Lower lobe of right lung (tissue), 2 donors: ENCODE measurements around the gene TAL1. TPM values are rescaled to one million over a fixed set of nuclear protein-coding genes. Genes with fewer than 3 reads are reported as not detected.

ENCODE experiments used
- ATAC-seq, 2 donors: fragments of 200-7000 bp; cut with Tn5 transposase; one replicate each; pipeline ENCODE4 v1.9.1; 2020 to 2022; ENCODE audit warnings: mild to moderate bottlenecking in 2 of 2, moderate library complexity in 2 of 2
- DNase-seq: peaks from one replicate; pipeline ENCODE4 v3.0.0-alpha.2; 2020
- H3K27ac ChIP-seq: fragments of 200-600 bp; one replicate; pipeline ENCODE4 v1.8.0; 2022
- H3K27me3 ChIP-seq: fragments of 200-600 bp; one replicate; pipeline ENCODE4 v1.8.0; 2022; ENCODE audit warnings: low read depth
- H3K36me3 ChIP-seq: fragments of 200-600 bp; one replicate; pipeline ENCODE4 v1.8.0; 2022; ENCODE audit warnings: mild to moderate bottlenecking
- H3K4me1 ChIP-seq: fragments of 200-600 bp; one replicate; pipeline ENCODE4 v1.8.0; 2022
- H3K4me3 ChIP-seq: fragments of 200-600 bp; one replicate; pipeline ENCODE4 v1.8.0; 2022; ENCODE audit warnings: mild to moderate bottlenecking
- H3K9me3 ChIP-seq: fragments of 200-600 bp; one replicate; pipeline ENCODE4 v1.8.0; 2022
- intact Hi-C: fragments of 100-400 bp; cut with DNase I; formaldehyde crosslinking; loops from one replicate; pipeline ENCODE4 v1.11.0; 2022
- total RNA-seq: library from RNA; stranded (reverse); fragmentation: NEBNext Ultra II Directional; extraction: Animal tissue kit (Norgen Biotek cat#: 25700); gene quantifications from one replicate; pipeline ENCODE4 v1.2.1, GENCODE V29; 2021
- TF ChIP-seq, protein P1 (sequence below): fragments of 200-600 bp; IDR thresholded peaks from one replicate; pipeline ENCODE4 v1.8.0; 2022; ENCODE audit warnings: antibody characterized with exemption, mild to moderate bottlenecking
- donor health status: DM: no; HTN: yes; CAD: no; lungs with severe emphysema.

The TAL1 gene
- total RNA-seq, 1 donor from 2014 or later = 15.4 TPM

DNA sequence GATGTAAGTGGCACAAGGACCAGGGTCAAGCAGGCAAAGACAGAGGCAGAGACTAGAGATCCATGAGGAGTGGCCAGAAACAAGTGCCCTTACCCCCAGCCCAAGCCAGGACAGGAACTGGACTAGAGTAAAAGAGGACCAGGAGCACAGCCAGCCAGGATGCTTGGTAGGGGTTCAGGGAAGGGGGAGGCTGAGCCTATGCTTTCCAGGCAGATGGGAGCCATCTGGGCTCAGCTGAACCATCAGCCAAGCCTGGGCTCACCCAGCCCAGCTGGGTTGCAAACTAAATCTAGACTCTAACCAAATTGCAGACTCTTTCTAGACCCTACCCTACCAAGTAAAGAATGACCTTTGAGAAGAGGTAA, 57.4 kb downstream of the TAL1 start:
- no peak for ATAC-seq
- Histone ChIP-seq H3K4me1 (peaks cover 13% of the 10 kb centered on the region), H3K27ac (no peak overlapping the region), H3K36me3 (no peaks in the 10 kb centered on the region), H3K27me3 (no peaks in the 10 kb centered on the region), H3K4me3 (no peak overlapping the region), H3K9me3 (no peaks in the 10 kb centered on the region)
- no peak for DNase-seq
- TF ChIP-seq, protein P1, sequence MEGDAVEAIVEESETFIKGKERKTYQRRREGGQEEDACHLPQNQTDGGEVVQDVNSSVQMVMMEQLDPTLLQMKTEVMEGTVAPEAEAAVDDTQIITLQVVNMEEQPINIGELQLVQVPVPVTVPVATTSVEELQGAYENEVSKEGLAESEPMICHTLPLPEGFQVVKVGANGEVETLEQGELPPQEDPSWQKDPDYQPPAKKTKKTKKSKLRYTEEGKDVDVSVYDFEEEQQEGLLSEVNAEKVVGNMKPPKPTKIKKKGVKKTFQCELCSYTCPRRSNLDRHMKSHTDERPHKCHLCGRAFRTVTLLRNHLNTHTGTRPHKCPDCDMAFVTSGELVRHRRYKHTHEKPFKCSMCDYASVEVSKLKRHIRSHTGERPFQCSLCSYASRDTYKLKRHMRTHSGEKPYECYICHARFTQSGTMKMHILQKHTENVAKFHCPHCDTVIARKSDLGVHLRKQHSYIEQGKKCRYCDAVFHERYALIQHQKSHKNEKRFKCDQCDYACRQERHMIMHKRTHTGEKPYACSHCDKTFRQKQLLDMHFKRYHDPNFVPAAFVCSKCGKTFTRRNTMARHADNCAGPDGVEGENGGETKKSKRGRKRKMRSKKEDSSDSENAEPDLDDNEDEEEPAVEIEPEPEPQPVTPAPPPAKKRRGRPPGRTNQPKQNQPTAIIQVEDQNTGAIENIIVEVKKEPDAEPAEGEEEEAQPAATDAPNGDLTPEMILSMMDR = no peak
- intact Hi-C loops = no loop called here

DNA sequence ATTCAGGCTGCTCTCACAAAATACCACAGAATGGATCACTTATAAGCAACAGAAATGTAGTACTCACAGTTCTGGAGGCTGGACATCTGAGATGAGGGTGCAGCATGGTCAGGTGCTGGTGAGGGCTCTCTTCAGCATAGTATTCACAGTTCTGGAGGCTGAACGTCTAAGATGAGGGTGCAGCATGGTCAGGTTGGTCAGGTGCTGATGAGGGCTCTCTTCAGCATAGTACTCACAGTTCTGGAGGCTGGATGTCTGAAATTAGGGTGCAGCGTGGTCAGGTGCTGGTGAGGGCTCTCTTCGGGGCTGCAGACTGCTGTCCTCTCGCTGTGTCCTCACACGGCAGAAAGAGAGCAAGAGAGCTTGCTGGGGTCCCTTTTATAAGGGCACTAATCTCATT, 59.2 kb downstream of the TAL1 start:
- no peak for ATAC-seq
- intact Hi-C loops = no loop called here
- no peaks in the 10 kb centered on the region for H3K36me3 ChIP-seq
- peaks cover 8% of the 10 kb centered on the region for H3K4me1 ChIP-seq
- H3K9me3 ChIP-seq = no peaks in the 10 kb centered on the region
- no peak overlapping the region for H3K4me3 ChIP-seq
- no peak for DNase-seq
- TF ChIP-seq, protein P1 = no peak
- no peak overlapping the region for H3K27ac ChIP-seq
- H3K27me3 ChIP-seq = no peaks in the 10 kb centered on the region

Other genes starting within 250 kb of the TAL1 start
- 12.8 TPM for gene CYP4X1, start 208.6 kb downstream of the TAL1 start, total RNA-seq
- gene CYP4Z1, start 165.0 kb downstream of the TAL1 start, total RNA-seq = 1.4 TPM
- gene CYP4A22, start 94.8 kb downstream of the TAL1 start, total RNA-seq = not detected
- gene PDZK1IP1, start 42.2 kb downstream of the TAL1 start, total RNA-seq = 22.6 TPM
- 1.6 TPM for gene STIL, start 81.9 kb upstream of the TAL1 start, total RNA-seq
- gene CMPK1, start 101.6 kb upstream of the TAL1 start, total RNA-seq = 116 TPM
- not detected for gene FOXE3, start 184.1 kb upstream of the TAL1 start, total RNA-seq
- 0.44 TPM for gene FOXD2, start 205.8 kb upstream of the TAL1 start, total RNA-seq